ENCODE measurements around the gene LRP10. TPM values are rescaled to one million over a fixed set of nuclear protein-coding genes. Genes with fewer than 3 reads are reported as not detected.
A peak's percentile ranks its signal among the peaks of the same experiment; 100 is the strongest.

The LRP10 gene
- total and polyA plus RNA-seq, 5 donors: 28.7 to 89.7 (median 74.9) TPM

GRCh38 chr14:22836301-22837113 lies 35.0 kb upstream of the LRP10 start, which contains the start of gene MMP14:
Gene MMP14, plus strand, starts transcription at chr14:22836585. Its CDS starts 233 bp downstream, at chr14:22836818.
- peak; percentile 78 to 92 (median 91) for DNase-seq
- WGBS: 2% methylated on average over 46 of the region's 46 CpGs
- no peaks in the 10 kb centered on the region for H3K9me3 ChIP-seq (ENCODE audit: control insufficient read depth, low read length)
- intact Hi-C loops (cut with DNase I): no loop called here
- peak within 1 kb of the TSS; percentile 77 for H3K27ac ChIP-seq (ENCODE audit: low read length)
- peak; percentile 87 to 89 for ATAC-seq
- H3K4me1 ChIP-seq (ENCODE audit: control insufficient read depth, insufficient read depth, low read length): peaks cover 5% of the 10 kb centered on the region
- H3K4me3 ChIP-seq (ENCODE audit: low read length): peak within 1 kb of the TSS; percentile 89
- H3K27me3 ChIP-seq (ENCODE audit: control insufficient read depth, insufficient read depth): no peaks in the 10 kb centered on the region

- H3K4me1 ChIP-seq (ENCODE audit: control insufficient read depth, insufficient read depth, low read length): peaks cover 5% of the 10 kb centered on the region
- H3K9me3 ChIP-seq (ENCODE audit: control insufficient read depth, low read length): no peaks in the 10 kb centered on the region
- peak; percentile 75 to 92 (median 91) for DNase-seq
- peak overlapping the region; percentile 89 for H3K4me3 ChIP-seq (ENCODE audit: low read length)
- 2% methylated on average over 57 of the region's 57 CpGs for WGBS
- H3K27me3 ChIP-seq (ENCODE audit: control insufficient read depth, insufficient read depth): no peaks in the 10 kb centered on the region
- peak; percentile 80 to 85 for ATAC-seq
- H3K27ac ChIP-seq (ENCODE audit: low read length): peak overlapping the region; percentile 77
- intact Hi-C loops (cut with DNase I): no loop called here
Observed at GRCh38 chr14:22837114-22837749, 34.3 kb upstream of the LRP10 start.

GRCh38 chr14:22837750-22838538 lies 33.6 kb upstream of the LRP10 start:
- intact Hi-C loops (cut with DNase I): no loop called here

GRCh38 chr14:22838631-22839041 lies 32.9 kb upstream of the LRP10 start:
- Histone ChIP-seq H3K27me3 (ENCODE audit: control insufficient read depth, insufficient read depth) (no peaks in the 10 kb centered on the region), H3K9me3 (ENCODE audit: control insufficient read depth, low read length) (no peaks in the 10 kb centered on the region), H3K4me1 (ENCODE audit: control insufficient read depth, insufficient read depth, low read length) (peaks cover 5% of the 10 kb centered on the region), H3K27ac (ENCODE audit: low read length) (peak overlapping the region; percentile 77), H3K4me3 (ENCODE audit: low read length) (peak overlapping the region; percentile 89)
- DNase-seq (peak in 2 of 3 donors; percentile 67 to 76), ATAC-seq (peak; percentile 3 to 11)
- intact Hi-C loops (cut with DNase I): no loop called here
- 28% methylated on average over 6 of the region's 6 CpGs for whole genome bisulfite sequencing

More at GRCh38 chr14:22837750-22838538, 33.6 kb upstream of the LRP10 start:
- H3K4me3 ChIP-seq (ENCODE audit: low read length): peak overlapping the region; percentile 89
- 22% methylated on average over 25 of the region's 25 CpGs for WGBS
- DNase-seq: peak; percentile 78 to 89 (median 87)
- no peaks in the 10 kb centered on the region for H3K9me3 ChIP-seq (ENCODE audit: control insufficient read depth, low read length)
- H3K27me3 ChIP-seq (ENCODE audit: control insufficient read depth, insufficient read depth): no peaks in the 10 kb centered on the region
- H3K4me1 ChIP-seq (ENCODE audit: control insufficient read depth, insufficient read depth, low read length): peaks cover 5% of the 10 kb centered on the region
- H3K27ac ChIP-seq (ENCODE audit: low read length): peak overlapping the region; percentile 77
- ATAC-seq: peak; percentile 52 to 62

- 50% methylated on average over 6 of the region's 6 CpGs for WGBS
- peak overlapping the region; percentile 77 for H3K27ac ChIP-seq (ENCODE audit: low read length)
- no peaks in the 10 kb centered on the region for H3K27me3 ChIP-seq (ENCODE audit: control insufficient read depth, insufficient read depth)
- H3K4me3 ChIP-seq (ENCODE audit: low read length): peak overlapping the region; percentile 89
- intact Hi-C loops (cut with DNase I): no loop called here
- H3K9me3 ChIP-seq (ENCODE audit: control insufficient read depth, low read length): no peaks in the 10 kb centered on the region
- H3K4me1 ChIP-seq (ENCODE audit: control insufficient read depth, insufficient read depth, low read length): peaks cover 5% of the 10 kb centered on the region
- DNase-seq (no peak), ATAC-seq (no peak)
Observed at GRCh38 chr14:22839159-22839779, 32.3 kb upstream of the LRP10 start.

- Histone ChIP-seq H3K4me1 (ENCODE audit: control insufficient read depth, insufficient read depth, low read length) (peaks cover 5% of the 10 kb centered on the region), H3K9me3 (ENCODE audit: control insufficient read depth, low read length) (no peaks in the 10 kb centered on the region), H3K4me3 (ENCODE audit: low read length) (no peak overlapping the region), H3K27me3 (ENCODE audit: control insufficient read depth, insufficient read depth) (no peaks in the 10 kb centered on the region), H3K27ac (ENCODE audit: low read length) (no peak overlapping the region)
- ATAC-seq (no peak), DNase-seq (no peak)
- WGBS: 91% methylated on average over 9 of the region's 9 CpGs
- intact Hi-C loops (cut with DNase I): no loop called here
Observed at GRCh38 chr14:22841311-22841710, 30.2 kb upstream of the LRP10 start.

GRCh38 chr14:22841769-22842168 lies 29.8 kb upstream of the LRP10 start:
- ATAC-seq: no peak
- H3K4me3 ChIP-seq (ENCODE audit: low read length): no peak overlapping the region
- DNase-seq: no peak
- WGBS: 90% methylated on average over 8 of the region's 8 CpGs
- no peak overlapping the region for H3K27ac ChIP-seq (ENCODE audit: low read length)
- intact Hi-C loops (cut with DNase I): no loop called here
- no peaks in the 10 kb centered on the region for H3K27me3 ChIP-seq (ENCODE audit: control insufficient read depth, insufficient read depth)
- no peaks in the 10 kb centered on the region for H3K9me3 ChIP-seq (ENCODE audit: control insufficient read depth, low read length)
- peaks cover 5% of the 10 kb centered on the region for H3K4me1 ChIP-seq (ENCODE audit: control insufficient read depth, insufficient read depth, low read length)

- Histone ChIP-seq H3K9me3 (ENCODE audit: control insufficient read depth, low read length) (no peaks in the 10 kb centered on the region), H3K4me3 (ENCODE audit: low read length) (no peak overlapping the region), H3K27ac (ENCODE audit: low read length) (no peak overlapping the region), H3K27me3 (ENCODE audit: control insufficient read depth, insufficient read depth) (no peaks in the 10 kb centered on the region), H3K4me1 (ENCODE audit: control insufficient read depth, insufficient read depth, low read length) (peaks cover 5% of the 10 kb centered on the region)
- WGBS: 87% methylated on average over 28 of the region's 28 CpGs
- DNase-seq (no peak), ATAC-seq (no peak)
- intact Hi-C loops (cut with DNase I): no loop called here
Observed at GRCh38 chr14:22842211-22843122, 29.1 kb upstream of the LRP10 start.

GRCh38 chr14:22843123-22843925 lies 28.2 kb upstream of the LRP10 start:
- WGBS: 81% methylated on average over 21 of the region's 21 CpGs
- H3K9me3 ChIP-seq (ENCODE audit: control insufficient read depth, low read length): no peaks in the 10 kb centered on the region
- no peaks in the 10 kb centered on the region for H3K27me3 ChIP-seq (ENCODE audit: control insufficient read depth, insufficient read depth)
- no peak overlapping the region for H3K27ac ChIP-seq (ENCODE audit: low read length)
- H3K4me1 ChIP-seq (ENCODE audit: control insufficient read depth, insufficient read depth, low read length): peaks cover 10% of the 10 kb centered on the region
- intact Hi-C loops (cut with DNase I): no loop called here
- ATAC-seq (no peak), DNase-seq (no peak)
- H3K4me3 ChIP-seq (ENCODE audit: low read length): no peak overlapping the region
